ENCODE measurements around the gene SPINT1.
"Not testable (repeated sequence)": the region's sequence is repeated elsewhere in the genome, so short reads cannot be mapped to it uniquely, and the experiment has no call there.

SPINT1 gene

GRCh38 chr15:40858706-40859105 lies 14.9 kb downstream of the SPINT1 start:
- no peak for DNase-seq (ENCODE audit: low read depth in 2 of 2)

GRCh38 chr15:40859206-40859851 lies 15.5 kb downstream of the SPINT1 start:
- DNase-seq (ENCODE audit: low read depth in 2 of 2) = peak; percentile 70 to 88

GRCh38 chr15:40861147-40861546 lies 17.3 kb downstream of the SPINT1 start:
- not testable (repeated sequence) for DNase-seq (ENCODE audit: low read depth in 2 of 2)

DNA sequence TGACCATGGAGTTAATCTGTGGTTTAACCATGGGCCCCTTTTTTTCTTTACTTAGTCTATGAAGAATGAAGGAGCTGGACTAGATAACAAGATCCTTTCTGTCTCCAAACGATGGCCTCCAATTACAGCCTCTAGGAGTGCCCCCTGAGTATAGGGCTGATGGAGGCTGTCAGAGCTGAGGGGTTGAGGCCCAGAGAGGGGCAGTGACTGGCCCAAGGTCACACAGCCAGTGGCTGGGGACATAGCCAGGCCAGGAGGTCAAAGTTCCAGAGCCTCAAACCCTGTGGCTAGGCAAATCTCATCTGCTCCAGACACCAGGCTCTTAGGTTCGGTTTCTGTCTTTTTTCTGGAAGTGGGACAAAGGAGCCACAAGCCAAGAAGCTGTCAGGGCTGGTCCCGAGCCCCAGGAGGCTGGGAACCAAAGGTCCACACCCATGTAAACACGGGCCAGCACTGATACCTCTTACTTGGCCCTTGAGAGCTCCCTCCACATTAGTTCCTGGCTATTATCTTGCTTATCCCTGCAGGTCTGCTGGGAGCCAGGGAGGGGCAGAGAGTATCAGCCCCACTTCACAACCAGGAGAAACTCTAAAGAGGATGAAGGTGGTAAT lies 19.9 kb downstream of the SPINT1 start:
- no peak for DNase-seq (ENCODE audit: low read depth in 2 of 2)

- DNase-seq (ENCODE audit: low read depth in 2 of 2) = no peak
Measured at GRCh38 chr15:40867199-40867598, 23.4 kb downstream of the SPINT1 start.

GRCh38 chr15:40869686-40870085 lies 25.8 kb downstream of the SPINT1 start:
- DNase-seq (ENCODE audit: low read depth in 2 of 2) = no peak

GRCh38 chr15:40870716-40871115 lies 26.9 kb downstream of the SPINT1 start:
- DNase-seq (ENCODE audit: low read depth in 2 of 2) = no peak

DNA sequence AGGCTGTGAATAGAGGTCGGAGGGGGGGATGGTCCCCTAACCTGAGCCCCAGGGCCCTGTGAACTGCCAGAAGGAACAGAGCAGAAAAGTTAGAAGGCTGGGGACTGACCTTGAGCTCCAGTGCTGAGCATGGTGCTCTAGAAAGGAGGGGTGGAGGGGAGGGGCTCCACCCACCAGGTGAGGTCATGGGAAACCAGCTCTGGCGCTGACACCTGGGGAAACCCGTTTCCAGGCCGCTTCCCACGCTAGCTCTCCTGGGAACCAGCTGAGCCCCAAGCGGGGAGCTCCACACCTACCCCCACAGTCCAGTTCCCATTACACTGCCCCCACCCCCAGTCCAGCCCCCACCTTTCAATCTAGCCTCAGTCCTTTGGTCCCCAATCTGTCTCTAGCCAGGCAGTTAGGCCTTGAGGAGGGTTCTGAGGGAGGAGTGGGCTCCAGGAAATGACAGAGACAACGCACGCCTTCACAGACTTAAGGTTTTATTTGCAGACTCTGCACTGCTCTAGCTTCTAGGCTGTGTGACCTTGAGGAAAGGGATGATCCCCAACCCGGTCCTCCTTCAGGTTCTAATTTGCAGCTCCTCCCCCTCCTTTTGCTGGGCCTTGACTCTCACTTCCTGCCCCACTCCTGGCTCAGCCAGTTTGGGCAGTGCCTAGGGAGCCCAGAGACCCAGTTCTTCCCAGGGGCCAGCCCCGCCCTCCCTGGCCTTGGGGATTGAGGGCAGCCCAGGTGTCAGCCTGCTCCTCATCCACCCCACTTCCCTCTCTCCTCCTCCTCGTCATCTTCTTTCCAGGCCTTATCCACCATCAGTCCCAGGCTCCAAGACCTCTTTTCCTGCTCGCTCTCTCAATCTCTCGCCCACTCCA lies 28.1 kb downstream of the SPINT1 start:
- DNase-seq (ENCODE audit: low read depth in 2 of 2) = no peak

DNA sequence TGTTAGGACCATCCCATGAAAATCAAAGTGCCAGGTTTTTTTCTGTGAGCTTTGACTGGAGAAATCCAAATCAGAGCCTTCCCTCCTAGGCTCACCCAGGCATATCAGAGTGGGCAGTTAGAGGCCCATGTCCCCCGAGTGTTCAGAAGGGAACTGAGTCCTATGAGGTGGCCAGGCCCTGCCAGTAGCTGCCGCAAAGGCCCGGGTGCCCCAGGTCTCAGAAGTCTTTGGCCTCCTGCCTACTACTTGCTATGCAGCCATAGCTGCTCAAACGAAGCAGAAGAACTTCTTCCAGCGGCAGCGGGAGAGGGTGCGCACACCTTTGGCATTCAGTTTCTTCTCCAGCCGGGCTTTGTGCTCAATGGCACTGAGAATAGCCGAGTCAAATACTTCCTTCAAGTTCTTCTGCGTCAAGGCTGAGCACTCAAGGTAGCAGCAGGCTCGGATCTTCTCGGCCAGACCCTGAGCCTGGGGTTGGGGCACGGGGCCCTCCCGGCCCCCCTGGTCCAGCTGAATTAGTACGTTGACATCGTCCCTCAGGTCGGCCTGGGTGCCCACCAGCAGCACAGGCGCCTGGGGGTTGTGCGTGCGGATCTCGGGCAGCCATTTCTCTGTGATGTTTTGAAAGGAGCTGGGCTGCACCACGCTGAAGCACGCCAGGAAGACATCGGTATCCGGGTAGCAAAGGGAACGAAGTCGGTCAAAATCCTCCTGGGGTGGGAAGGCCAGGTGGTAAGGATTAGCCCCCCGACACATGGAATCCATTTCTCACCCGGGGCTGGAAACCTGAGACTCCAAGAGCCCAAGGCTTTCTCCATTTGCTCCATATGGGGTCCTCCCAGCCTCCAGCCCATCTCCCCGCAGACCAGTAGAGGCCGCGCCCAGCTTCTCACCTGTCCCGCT lies 29.2 kb downstream of the SPINT1 start:
- DNase-seq (ENCODE audit: low read depth in 2 of 2) = no peak

- peak in 1 of 2 experiments; percentile 51 for DNase-seq (ENCODE audit: low read depth in 2 of 2)
Measured at GRCh38 chr15:40873694-40874561, 30.1 kb downstream of the SPINT1 start, which contains the start of gene RHOV. TSS of gene RHOV (minus strand) at chr15:40874234. CDS start at chr15:40874139, 95 bp downstream.

DNA sequence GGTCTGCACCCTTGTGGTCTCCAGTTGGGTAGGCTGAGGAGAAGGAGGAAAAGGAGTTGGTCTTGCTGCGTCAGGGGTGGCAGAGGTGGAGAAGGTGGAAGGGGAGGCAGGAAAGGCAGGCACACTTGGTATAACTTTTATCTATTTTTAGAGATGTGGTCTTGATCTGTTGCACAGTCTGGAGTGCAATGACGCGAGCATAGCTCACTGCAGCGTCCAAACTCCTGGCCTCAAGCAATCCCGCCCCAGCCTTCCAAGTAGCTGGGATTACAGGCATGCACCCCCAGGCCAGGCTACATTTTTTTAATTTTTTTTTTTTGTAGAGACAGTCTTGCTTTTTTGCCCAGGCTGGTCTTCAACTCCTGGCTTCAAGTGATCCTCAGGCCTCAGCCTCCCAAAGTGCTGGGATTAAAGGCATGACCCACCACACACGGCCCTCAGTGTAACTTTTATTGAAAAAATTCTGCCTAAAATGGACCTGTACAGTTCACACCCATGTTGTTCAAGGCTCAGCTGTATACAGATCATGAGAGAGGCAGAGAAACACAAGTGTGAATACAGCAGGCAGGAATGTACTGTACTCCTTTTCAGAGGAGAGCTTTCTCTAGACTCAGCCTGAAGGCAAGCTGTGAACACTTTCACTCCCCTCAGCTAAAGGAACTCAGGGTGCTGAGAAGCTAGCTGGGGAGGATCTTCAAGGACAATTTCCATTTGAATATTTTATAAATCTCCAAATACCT lies 32.3 kb downstream of the SPINT1 start:
- DNase-seq (ENCODE audit: low read depth in 2 of 2) = no peak

DNA sequence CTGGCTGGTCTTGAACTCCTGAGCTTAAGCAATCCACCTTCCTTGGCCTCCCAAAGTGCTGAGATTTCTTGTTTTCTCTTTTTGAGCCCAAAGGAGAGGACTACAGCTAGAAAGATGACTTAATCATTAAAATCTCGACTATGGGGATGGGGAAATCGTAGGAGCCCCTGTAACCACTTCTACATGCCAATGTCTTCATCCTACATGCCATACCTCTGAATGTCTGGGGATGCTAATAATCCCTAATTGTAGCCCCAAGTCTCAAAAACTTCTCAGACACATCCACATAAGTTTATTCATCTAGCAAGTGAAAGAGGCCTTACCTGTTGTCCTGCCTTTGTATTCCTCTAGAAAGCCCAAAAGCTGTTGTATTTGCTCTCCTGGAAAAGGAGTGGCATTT lies 33.8 kb downstream of the SPINT1 start:
- DNase-seq (ENCODE audit: low read depth in 2 of 2) = no peak

GRCh38 chr15:40878785-40879184 lies 34.9 kb downstream of the SPINT1 start:
- DNase-seq (ENCODE audit: low read depth in 2 of 2) = no peak

DNA sequence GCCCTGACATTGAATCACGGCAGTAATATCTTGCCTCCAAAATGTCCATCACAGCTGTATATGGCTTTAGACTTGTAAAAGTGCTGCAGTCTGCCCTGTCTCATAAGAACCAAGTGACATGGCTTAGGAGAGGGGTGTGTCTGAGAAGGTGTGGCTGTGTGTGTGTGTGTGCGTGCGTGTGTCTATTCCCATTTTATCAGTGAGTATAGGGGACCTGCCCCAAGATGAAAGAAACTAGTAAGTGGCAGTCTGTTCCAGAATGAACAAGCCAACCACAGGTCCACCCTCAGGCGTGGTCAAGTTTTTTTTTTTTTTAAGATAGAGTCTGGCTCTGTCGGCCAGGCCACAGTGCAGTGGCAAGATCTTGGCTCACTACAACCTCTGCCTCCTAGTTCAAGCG lies 35.8 kb downstream of the SPINT1 start:
- no peak for DNase-seq (ENCODE audit: low read depth in 2 of 2)

DNA sequence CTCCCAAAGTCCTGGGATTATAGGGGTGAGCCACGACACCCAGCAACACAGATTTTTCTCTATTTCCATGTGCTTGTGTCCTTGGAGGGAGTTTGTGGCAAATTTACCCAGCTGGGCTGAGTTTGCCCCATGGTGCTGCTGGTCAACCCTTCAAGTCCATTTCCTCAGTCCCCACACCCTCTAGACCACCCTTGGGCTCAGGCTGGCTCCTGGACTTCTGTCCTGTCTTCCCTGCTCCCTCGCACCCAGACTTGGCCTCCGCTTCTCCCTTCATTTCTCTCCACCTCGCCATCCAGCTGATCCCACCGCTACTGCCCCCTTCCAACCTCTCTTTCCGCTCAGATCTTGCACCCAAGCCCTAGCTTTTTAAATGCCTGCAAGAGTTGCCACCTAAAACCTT lies 37.5 kb downstream of the SPINT1 start:
- DNase-seq (ENCODE audit: low read depth in 2 of 2) = no peak

- no peak for DNase-seq (ENCODE audit: low read depth in 2 of 2)
Measured at GRCh38 chr15:40886586-40886985, 42.7 kb downstream of the SPINT1 start.

- DNase-seq (ENCODE audit: low read depth in 2 of 2) = no peak
Measured at GRCh38 chr15:40889112-40889511, 45.3 kb downstream of the SPINT1 start.

DNA sequence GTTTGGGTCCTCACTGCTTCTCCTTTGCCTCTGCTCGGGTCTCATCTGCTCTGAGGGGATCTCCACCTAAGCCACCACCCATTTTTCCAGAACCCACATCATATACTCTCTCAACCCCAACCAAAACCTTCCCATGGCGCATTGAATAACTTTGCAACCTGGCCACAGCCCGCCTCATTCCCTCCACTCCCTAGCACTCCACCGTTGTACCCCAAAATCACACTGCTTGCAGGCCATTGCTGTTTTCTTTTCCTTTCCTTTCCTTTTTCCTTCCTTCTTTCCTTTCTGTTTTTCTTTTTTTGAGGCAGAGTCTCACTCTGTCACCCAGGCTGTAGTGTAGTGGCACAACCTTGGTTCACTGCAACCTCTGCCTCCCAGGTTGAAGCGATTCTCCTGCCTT lies 47.3 kb downstream of the SPINT1 start:
- DNase-seq (ENCODE audit: low read depth in 2 of 2) = no peak

DNA sequence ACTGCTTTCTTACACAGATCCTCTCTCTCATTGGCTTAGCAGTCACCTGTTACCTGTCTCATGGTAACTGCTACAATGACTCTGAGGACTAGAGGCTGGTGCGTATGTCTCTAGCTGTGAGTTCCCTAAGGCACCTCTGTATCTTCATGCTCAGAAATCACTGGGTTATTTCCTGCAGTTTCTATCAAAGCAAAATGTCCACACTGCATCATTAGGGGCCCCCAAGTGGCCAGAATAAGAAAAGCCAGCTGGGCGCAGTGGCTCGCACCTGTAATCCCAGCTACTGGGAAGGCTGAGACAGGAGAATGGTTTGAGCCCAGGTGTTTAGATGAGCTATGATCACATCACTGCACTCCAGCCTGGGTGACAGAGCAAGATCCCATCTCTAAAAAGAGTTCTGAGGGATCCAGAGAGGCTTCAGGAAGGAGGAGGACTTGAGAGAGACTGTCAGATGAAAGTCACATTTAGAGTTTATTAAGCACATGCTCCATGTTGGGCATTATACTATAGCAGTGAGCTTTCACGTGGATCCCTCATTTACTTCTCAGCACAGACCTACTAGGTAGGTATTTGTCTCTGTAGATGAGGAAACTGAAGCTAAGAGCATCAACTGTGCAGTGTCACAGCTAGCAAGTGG lies 48.1 kb downstream of the SPINT1 start:
- DNase-seq (ENCODE audit: low read depth in 2 of 2) = no peak
